HL-60 (cell line): ENCODE measurements around the gene SLC8B1.

Experiments used
- DNase-seq, 2 experiments: peaks; one replicate each; pipeline ENCODE4 v3.0.0-alpha.2; 2010 to 2020; ENCODE audit warnings: low read depth in 1 of 2, low spot score in 1 of 2
- H3K27ac ChIP-seq: fragments of 250-450 bp; sonication (Bioruptor Pico); replicated peaks from 2 replicates; pipeline ENCODE4 v1.5.1; 2020; ENCODE audit warnings: mild to moderate bottlenecking, moderate library complexity
- H3K27me3 ChIP-seq: fragments of 250-450 bp; sonication (Bioruptor Pico); 2 replicates; pipeline ENCODE4 v1.5.1; 2021; ENCODE audit warnings: mild to moderate bottlenecking, moderate library complexity; ENCODE audit not compliant: insufficient read depth, poor library complexity, severe bottlenecking
- H3K4me3 ChIP-seq: replicated peaks from 2 replicates; pipeline ENCODE4 v1.5.1; 2011; ENCODE audit warnings: mild to moderate bottlenecking, control low read depth, low read length; ENCODE audit not compliant: insufficient read depth
- CTCF ChIP-seq: IDR thresholded peaks from one replicate; pipeline ENCODE4 v1.5.1; 2011; ENCODE audit warnings: low read length, control low read depth, inconsistent platforms; ENCODE audit not compliant: insufficient read depth
- GABPA ChIP-seq: IDR thresholded peaks from 2 replicates; pipeline ENCODE4 v1.6.1; 2012; ENCODE audit warnings: low read depth
- POLR2AphosphoS5 ChIP-seq: IDR thresholded peaks from 2 replicates; pipeline ENCODE4 v1.6.1; 2012; ENCODE audit warnings: low read depth
- REST ChIP-seq: IDR thresholded peaks from 2 replicates; pipeline ENCODE4 v1.6.1; 2012; ENCODE audit warnings: low read depth; ENCODE audit not compliant: insufficient replicate concordance
- SPI1 ChIP-seq: IDR thresholded peaks from 2 replicates; pipeline ENCODE4 v1.6.1; 2012; ENCODE audit warnings: low read depth, mild to moderate bottlenecking, borderline replicate concordance

Gene SLC8B1

GRCh38 chr12:113373969-113374368 lies 39.1 kb upstream of the SLC8B1 start:
- H3K4me3 ChIP-seq: no peak overlapping the region
- DNase-seq: no peak
- TF ChIP-seq POLR2AphosphoS5 (no peak), CTCF (no peak), SPI1 (no peak), GABPA (no peak), REST (no peak)
- no peak overlapping the region for H3K27ac ChIP-seq
- H3K27me3 ChIP-seq: no peaks in the 10 kb centered on the region

GRCh38 chr12:113373440-113373839 lies 38.5 kb upstream of the SLC8B1 start:
- H3K4me3 ChIP-seq: no peak overlapping the region
- no peak for TF ChIP-seq GABPA
- no peaks in the 10 kb centered on the region for H3K27me3 ChIP-seq
- no peak for DNase-seq
- H3K27ac ChIP-seq: no peak overlapping the region

- TF ChIP-seq POLR2AphosphoS5 (no peak), GABPA (no peak), REST (no peak), CTCF (no peak), SPI1 (no peak)
- Histone ChIP-seq H3K4me3 (no peak overlapping the region), H3K27ac (no peak overlapping the region), H3K27me3 (no peaks in the 10 kb centered on the region)
- DNase-seq: no peak
Measured at GRCh38 chr12:113372371-113372770, 37.5 kb upstream of the SLC8B1 start.

- Histone ChIP-seq H3K4me3 (no peak overlapping the region), H3K27me3 (no peaks in the 10 kb centered on the region), H3K27ac (no peak overlapping the region)
- DNase-seq: no peak
- TF ChIP-seq CTCF (no peak), POLR2AphosphoS5 (no peak), SPI1 (no peak), GABPA (no peak), REST (no peak)
Measured at GRCh38 chr12:113371808-113372207, 36.9 kb upstream of the SLC8B1 start.
